Measurements from ENCODE around the gene C4orf50.
A peak's percentile ranks its signal among the peaks of the same experiment; 100 is the strongest.

The C4orf50 gene

DNA sequence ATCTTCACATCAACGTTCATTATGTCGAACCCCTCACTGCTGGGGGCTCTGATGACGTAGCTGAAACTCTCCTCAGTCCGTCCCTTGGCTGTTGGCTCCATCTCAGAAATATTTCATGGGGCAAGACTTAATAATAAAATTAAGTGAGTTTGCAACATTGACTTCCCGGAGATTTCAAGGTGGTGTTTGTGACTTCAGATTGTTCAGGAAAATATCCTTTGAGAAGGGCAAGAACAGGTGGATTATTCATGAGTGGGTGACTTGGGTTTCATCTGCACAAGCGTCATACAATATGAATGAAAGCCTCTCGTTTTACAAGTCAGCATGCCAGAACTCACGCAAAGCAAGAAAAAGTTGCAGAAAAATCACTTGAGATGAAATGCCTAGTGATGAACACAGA lies at the start of gene C4orf50:
Gene C4orf50, minus strand, starts transcription at position 101 of the 400 bp plus-strand sequence.
- no peak for DNase-seq

DNA sequence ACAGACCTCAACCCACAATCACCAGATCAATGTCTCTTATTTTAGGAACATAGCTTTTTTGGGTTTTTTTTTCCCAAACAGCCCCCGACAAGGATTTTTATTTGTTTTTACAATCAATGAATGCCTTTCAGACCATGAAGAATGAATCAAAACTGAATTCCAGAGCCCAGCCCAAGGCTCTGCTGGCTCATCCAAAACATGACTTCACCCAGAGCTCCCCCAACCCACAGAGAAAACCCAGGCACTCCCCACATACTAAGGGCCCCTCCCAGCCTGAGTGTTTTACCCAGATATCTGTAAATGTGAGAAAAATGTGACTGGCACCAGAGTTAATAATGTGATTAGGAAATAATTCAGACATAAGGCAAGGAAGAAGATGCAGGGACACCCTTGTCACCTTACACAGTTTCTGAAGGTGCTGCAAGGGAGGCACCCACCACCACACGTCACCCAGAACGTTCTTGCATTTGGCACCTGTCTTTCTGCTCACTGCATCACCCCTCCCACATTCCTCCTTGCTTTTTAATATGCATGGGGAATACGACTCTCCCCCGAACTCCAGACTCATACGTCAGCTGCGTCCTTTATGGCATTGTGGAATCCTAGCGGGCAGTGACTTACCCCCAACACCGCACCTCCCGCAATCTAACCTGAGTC lies 47.8 kb upstream of the C4orf50 start:
- no peak for DNase-seq

DNA sequence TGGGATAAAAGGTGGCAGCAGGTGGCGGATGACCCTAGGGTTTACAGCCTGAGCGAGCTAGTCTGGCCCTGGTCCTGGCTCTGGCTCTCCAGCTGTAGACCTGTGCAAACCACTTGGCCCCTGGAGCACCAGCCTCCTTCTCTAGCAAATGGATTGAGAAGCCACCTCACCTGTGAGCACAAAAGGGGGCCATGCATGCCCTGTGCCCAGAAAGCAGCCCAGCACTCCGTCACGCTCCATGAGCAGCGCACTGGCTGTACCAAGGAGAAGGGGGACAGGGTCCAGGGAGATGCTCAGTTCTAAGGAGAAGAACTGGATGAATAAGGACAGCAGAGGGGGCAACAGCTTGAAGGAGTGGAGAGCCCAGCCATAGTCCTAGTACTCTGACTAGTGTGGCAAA lies 46.9 kb upstream of the C4orf50 start:
- DNase-seq, result no peak

DNA sequence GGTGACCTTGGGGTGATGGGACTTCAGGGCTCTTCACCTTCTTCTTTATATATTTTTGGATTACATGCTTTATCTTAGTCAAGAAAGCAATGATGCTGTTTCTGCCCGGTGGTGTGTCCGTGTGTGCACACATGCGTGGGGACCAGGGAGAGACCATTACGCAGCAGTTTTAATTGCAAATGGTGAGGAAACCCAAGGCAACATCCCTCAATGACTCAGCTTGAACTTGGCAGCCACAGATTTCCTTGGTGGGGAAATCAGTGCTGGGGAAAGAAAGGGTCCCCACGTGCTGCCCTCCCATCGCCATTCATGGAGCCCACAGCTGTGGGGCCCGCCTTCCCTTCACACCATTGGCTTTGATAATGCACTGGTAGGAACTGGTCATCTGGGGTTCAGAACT lies 46.2 kb upstream of the C4orf50 start:
- no peak for DNase-seq

DNA sequence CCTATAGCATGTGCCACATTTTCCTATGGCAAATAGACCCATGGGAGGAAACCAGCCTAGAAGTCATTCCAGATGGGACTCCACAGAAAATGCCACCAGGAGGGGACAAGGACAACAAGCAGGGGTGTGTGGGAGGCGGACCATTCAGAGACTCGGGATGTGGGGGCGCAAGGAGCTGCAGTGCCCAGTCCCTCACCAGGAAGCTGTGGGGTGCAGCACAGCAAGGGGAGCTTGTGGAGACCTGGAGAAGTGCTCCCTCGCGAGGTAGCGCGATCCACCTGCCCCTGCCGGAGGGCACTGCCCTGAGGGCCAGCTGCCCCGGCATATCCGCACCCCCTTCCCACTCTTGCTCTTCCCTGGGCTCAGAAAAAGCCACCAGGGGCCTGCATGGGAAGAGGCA lies 45.5 kb upstream of the C4orf50 start:
- no peak for DNase-seq

DNA sequence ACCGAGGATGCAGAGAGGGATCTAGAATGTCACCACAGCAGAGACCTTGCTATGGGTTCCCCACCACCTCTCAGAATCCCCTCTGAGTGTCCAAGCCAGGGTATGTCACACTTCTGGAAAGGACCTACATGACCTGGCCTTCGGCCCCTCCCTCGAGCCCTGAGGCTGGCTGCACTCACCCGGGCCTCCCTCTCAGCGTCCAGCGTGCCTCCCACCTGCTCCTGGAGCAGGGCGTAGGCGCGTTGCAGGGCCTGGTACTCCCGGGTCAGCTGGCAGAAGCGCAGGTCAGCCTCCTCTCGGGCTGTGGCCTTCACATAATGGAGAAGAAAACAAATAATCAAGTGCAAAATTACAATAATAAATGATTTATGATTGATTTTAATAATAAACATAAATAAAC lies 43.9 kb upstream of the C4orf50 start:
- DNase-seq, result no peak

DNA sequence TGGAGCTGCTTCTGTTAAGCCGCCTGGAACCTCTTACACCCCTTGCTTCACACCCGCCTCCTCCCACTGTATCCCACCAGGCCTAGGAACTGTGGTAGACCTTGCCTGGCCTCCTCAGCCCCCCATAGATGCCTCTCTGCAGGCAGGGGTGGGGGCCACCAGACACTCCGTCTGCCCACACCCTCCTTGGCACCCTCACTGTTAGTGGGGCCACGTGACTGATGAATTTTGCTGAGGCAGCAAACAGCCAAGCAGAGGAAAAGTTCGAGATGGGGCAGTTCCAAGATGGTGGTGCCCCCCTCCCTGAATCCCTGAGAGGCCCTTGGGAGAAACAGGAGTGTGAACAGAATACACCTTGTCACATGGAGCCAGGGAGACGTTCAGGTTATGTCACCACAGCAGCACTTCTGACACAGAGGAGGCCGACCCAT lies 41.2 kb upstream of the C4orf50 start:
- no peak for DNase-seq

DNA sequence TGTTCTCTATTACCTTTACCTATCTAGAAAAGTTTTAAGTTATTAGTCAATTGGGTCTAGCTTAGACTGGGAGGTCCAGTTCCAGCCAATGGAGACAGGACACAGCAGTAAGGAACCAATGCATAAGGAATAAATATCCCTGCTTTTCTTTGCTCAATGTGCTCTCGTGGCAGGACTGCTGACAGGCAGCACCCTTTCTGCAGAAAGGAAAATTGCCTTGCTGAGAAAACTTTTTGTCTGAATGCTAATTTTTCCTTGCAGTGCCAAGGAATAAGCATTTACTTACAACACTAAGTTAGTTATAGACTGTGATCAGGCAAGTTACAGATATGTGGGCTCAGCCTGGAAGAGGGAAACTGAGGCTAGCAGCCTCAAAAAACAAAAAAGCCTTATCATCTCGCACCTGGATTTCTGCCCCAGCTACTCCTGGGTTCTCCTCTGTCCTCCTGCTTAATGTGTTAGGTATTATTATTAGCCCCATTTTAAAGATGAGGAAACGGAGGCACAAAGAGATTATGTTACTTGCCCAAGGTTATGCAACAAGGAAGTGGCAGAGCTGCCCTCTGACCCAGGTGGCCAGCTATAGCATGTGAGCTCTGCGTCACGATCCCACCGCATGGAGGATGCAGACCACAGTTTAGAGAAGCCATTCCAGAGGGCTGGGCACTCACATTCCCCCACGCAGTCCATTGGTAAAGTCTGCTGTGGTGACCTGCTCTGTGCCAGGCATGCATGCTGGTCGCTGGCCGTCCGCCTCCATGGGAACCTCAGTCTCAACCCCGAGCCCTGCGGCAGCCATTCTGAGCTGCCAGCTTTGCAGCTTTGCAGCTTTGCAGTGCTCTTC lies 40.5 kb upstream of the C4orf50 start:
- no peak for DNase-seq

DNA sequence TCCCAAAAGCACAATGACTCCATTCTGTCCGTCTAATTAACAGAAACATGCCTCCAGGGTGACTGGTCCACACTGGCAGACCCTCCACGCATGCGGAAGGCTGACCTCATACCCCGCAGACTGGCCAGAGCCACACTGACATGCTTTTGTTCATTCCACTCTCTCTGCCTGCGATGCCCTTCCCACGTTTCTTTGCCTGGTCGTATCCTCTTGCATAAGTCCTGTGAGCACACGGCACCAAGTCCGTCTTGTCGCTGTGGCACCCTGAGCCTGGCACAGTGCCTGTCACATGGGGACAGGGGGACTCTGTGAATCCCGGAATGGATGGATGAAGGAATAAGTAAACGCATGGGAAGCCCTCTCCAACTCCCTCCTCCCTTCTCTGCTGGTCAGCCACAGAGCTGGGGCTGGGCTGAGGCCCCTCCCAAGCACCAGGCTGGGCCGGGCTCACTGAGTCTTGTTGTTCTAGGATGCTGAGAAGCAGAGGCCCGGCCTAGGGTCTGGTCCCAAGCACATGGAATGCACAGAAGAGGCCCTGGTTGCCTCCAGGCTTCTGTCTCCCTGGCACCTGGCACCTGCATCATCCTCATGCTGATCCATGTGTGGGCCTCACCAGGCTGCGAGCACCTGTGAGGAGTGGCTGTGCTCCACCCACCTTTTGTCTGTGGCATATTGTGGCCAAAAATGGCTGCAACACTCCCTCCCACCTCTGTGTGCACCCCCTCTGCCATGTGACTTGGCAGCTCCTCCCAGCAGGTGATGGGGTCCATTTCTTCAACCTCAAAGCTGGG lies 38.9 kb upstream of the C4orf50 start:
- DNase-seq, result peak; percentile 6

DNA sequence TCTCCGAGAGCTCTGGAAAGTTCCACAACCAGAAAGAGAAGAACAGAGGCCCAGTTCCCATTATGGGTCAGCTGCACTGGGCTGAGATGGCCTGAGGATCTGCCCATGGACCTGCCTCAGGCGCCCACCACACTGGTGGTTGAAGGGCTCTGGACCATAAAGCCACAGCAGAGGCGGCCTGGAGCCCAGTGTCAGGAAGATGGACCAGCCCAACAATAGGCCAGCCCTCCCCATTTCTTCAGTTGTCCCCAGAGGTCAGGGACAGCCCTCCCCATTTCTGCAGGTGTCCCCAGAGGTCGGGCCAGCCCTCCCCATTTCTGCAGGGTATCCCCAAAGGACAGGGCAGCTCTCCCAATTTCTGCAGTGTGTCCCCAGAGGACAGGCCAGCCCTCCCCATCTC lies 37.2 kb upstream of the C4orf50 start:
- no peak for DNase-seq

DNA sequence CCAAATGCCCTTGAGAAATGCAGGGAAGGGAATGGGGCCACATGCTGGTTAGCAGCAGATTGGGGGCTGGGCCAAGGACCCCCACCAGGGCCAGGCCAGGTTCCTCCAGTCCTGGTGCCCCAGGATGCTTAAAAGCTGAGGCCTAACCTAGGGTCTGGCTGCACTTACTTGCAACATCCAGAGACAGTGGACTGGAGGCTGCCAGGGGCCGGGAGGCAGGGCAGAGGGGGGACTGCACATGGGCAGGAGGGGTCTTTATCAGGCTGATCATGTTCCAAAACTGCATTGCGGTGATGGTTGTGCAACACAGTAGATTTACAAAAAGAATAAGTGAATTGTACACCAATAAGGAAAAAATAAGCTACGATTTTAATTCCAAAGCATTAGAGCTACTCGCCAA lies 36.8 kb upstream of the C4orf50 start:
- no peak for DNase-seq

DNA sequence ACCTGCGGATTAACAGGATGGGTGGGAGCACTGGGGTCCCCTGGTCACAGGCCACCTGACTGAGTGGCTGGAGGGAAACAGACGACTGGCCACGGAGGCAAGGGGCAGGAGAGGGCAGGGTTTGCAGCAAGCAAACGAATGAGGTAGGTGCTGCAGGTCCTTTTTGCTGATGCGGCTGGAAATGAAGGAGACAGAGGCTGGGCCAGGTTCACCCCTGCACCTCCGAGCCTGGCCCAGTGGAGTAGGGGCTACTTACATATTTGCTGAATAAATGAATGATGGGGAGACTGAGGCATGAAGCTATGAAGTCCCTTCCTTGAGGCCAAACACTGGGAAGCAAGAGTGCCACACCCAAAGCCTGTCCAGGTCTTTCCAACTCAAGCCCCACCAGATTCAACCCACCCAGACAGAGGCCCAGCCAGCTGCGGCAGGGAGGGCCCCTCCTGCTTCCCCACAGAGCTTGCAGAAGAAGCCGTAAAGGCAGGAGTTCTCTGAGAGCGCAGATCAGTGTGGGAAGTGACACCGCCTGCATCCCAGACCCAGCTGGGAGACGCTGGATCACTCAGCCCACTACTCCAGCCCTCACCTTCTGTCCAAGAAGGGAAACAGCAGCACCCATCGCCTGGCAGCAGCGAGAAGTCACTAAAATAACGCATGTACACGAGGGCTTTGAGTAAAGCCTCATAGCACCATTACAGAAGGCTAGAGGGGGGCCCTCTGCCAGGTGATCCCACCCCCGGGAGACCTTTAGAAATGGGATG lies 36.1 kb upstream of the C4orf50 start:
- DNase-seq, result no peak

DNA sequence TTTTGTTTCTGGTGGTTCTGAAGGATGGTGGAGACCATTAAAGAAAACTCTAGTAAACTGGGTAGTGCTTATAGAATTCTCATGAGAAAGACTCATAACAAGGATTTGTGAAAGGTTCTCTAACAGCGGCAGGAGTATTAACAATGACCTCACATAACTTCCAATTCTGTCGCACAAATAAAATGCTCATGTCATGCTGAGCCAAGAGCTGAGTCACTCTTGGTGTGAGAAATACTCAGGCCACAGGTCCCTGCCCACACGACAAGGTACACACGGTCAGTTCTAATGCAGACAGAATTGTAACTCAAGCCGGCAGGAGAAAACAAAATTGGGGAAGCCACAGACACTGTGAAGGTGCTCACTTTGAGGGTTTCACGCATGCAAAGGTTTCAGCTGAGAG lies 34.4 kb upstream of the C4orf50 start:
- no peak for DNase-seq

DNA sequence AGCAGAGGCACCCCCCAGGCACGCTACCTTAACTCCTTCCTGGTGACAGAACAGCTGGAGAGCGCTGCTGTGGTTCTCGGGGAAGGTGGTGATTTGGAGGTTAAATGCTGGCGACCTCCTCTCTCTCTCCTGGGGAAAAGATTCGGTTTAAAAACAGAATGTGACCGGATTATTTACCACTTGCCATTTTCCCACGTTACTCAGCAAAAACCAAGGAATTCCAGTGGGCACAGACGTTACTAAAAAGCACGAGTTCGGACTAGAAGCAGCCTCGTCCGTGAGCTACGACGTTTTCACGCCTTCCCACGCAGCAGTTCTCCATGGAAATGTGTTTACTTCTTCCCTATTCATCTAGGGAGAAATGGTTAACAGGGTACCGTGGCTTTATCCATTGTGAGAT lies 32.3 kb upstream of the C4orf50 start:
- DNase-seq, result peak; percentile 7

DNA sequence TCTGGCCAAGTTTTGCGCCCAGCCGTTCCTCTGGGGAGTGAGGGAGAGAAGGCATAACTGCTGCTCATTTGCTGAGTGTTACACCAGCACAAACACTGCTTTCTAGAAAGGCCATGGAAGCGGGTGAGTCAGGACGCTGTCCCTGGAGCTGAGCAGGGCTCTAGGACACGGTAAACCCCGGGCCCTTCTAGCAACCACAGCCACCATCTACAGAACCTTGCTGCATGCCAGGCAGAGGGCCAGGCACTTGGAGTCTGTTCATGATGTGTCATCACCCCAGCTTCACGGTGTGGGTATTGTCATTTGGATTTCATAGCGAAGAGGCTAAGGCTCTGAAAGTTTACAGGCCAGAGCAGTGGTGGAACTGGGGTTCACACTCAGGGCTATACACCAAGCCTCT lies 31.8 kb upstream of the C4orf50 start:
- no peak for DNase-seq

DNA sequence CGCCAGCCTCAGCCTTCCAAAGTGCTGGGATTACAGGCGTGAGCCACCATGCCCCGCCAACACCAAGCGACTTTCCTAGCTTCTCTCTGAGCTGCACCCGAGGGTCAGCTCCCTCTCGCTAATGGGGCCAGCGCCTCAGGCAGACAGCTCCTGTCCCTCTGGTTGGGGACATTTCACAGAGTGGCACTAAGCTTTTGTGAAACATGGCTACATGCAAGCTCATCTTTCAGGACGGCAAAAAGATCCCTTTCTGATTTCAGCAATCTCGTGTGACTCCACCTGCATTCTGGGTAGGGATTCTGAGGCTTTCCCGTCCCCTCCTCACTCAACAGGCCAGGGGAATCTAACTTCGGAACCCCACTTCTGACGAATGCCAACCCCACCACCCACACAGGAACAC lies 31.0 kb upstream of the C4orf50 start:
- no peak for DNase-seq

DNA sequence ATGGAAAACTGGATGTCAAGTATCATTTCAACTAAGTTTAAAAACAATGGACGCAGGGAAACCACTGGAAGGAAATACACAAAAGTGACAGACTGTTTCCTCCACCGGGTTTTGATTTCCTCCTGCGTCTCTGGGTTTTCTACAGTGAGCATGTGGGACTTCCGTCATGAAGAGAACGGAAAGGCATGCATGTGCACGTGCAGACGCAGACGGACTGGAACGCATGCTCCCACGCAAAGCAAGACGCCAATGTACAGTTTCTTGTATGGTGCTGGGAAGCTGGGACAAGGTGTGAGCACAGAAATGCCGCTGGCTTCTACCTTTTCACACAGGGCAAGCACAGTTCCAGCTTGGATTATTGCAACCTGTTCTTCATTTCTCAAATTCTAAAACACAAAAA lies 30.3 kb upstream of the C4orf50 start:
- DNase-seq, result no peak

DNA sequence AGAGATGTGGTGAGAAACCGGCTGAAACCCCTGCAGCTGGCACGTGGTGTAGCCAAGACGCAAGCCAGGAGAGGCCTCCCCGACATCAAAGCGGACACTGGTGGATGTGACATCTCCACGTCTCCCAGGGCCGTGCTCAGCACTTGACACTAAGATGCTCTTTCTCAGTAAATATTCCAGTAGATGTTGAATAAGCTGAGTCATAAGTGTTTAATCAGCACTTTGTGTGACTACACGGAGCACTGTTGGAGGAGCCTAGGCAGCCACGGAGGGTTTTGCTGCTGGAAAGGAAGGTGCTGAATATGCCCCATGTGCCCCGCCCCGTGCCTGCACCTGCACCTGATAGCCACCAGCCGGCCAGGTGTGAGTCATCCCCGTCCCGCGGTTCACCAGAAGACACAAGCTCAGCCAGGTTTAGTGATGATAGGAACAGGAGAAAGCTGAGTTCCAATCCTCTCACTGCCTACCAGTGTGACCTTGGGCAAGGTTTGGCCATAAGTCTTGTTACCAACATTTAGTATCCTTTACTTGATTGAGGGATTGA lies 29.0 kb upstream of the C4orf50 start:
- no peak for DNase-seq

DNA sequence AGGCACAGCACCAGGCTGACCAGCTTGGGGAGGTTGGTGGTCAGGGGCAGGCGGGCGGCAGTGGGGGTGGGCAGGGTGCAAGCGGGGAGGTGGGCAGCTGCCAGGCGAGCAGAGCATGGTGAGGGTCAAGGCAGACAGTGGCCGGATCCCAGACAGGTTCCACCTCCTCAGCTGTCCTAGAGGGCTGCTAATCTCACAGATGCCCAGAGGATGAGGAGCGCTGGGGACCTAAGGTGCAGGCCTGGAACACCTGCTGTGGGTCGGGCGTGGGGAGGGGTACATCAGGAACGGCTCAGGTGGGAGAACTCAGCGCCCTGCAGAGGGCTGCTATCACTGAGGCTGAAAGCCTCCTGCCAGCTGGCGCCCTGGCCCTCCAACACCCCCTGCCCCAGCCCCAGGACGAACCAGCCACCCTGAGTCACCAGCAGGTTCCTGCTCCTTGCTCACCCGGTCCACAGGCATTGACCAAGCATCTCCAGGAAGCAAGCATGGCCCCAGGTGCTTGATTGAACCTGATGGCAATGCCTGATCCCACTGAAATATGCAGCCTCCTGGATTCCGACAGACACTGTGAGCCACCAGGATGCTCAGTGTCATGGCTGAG lies 28.4 kb upstream of the C4orf50 start:
- DNase-seq, result no peak

DNA sequence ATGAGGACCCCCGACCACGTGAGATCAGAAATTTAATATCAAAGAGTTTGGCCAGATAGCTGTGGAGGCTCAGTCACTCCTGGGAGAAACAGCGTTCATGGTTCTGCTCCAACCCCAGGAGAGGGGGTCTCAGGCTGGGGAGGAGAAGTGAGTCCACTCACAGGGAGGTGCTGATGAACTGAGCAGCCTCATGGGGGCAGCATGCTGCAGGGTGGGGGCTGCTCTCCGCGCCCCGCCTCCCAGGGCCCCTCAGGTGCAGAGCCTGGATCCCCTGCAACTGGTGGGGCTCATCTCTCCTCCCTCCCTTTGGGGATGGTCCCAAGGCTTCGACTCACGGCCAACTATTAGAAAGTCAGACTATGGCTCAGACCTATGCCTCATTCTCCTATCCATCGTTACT lies 26.6 kb upstream of the C4orf50 start:
- DNase-seq, result no peak

DNA sequence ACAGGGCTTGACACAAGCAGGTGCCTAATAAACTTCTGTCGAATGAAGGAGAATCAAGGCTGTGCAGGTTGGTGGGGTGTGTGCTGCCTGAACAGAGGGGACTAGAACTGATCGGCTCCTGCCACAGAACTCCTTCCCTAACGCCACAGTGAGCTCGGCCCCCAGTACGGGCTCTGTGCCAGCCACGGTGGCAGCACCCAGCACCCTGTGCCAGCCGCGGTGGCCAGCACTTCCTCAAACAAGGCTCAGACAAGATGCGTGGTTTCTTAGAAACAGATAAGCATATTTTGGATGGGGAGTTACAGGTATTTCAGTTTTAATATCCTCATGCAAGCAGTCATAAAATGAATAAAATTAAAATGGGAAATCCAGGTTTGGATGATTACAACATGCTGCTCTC lies 26.0 kb upstream of the C4orf50 start:
- no peak for DNase-seq

DNA sequence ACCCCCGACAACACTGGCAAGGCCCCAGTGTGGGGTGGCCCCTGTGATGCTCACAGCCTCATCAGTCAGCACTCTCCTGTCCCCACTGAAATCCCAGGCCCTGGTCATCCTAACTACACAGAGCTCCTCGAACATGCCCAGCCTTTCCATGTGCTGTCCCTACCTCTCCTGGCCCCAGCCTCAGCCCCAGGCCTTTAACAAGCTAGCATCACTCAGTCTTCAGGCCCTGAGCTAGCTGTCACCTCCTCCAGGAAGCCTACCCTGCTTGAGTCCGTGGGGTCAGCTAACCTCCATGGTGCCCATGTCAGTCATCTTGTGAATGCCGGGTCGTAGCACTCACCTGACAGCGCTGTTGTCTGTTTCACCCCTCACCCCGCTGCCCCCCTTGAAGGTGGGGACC lies 25.6 kb upstream of the C4orf50 start:
- no peak for DNase-seq
